Activated T-cell treated with anti-CD3 and anti-CD28 coated beads, Interleukin-2, amount 50 U/mL, for 1 hour (primary cell): ENCODE measurements around the gene MAPK12.

Experiments used
- DNase-seq: peaks from one replicate; pipeline ENCODE4 v3.0.0-alpha.2; 2020

The MAPK12 gene

DNA sequence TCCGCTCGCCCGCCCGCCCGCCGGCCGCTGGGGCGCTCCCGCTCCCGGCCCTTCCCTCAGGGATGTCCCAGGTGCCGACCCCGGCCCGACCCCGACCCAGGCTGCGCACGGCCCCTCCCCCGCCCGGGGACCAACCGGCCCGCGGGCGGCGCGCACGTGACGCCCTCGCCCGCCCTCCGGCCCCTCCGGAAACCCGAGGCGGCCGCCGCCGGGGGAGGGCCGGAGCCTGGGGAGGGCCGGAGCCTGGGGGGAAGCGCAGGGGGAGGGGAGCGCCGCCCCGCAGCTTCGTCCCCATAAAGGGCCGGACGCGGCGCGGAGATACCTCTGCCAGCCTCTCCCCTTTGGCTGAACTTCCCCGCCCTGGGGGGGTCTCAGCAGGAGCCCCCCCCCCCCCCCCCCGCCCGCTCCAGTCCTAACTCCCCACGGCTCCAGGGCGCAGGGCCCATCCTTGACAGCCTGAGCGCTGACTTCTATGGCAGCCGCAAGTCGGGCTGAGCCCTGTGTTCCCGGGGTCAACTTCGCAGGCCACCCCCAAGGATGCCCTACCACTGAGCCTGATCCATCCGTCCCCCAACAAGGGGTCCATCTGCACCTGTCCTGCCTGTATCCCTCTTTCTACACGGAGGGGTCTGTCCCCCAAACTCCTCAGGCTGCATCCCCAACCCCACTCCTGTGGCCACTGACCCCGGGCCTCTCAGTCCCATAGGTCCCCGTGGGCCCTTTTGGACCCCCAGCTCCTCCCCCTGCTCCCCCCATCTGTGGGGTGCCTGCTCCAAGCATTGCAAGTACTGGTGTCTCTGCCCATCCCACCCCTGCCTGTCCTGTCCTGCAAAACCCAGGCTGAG, at the start of gene MAPK12:
TSS of gene MAPK12 (minus strand) at position 69 of the 845 bp plus-strand sequence. CDS start 174 bp downstream, outside the sequence.
- no peak for DNase-seq

DNA sequence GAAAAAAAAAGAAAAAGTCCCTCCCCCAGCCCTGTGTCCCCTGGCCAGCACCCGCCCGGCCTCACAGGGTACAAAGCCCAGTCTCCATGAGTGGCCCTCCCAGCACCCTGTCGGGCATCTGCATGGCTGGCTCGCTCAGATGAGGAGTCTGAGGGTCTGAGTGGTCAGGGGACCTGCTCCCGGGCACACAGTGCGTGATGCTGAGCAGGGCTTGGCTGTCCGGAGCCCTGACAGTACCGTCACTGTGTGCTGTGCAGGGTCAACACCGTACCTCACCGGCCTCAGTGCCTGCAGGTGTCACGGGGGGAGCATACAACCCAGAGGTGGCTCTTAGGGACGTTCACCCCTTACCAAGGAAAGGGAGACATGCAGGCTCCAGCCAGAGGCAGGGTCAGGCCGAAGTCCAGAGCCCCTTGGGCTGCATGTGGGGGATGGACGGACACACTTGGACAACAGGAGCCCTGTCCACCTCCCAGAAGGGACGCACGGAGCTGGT, 49.5 kb upstream of the MAPK12 start:
- DNase-seq: no peak

DNA sequence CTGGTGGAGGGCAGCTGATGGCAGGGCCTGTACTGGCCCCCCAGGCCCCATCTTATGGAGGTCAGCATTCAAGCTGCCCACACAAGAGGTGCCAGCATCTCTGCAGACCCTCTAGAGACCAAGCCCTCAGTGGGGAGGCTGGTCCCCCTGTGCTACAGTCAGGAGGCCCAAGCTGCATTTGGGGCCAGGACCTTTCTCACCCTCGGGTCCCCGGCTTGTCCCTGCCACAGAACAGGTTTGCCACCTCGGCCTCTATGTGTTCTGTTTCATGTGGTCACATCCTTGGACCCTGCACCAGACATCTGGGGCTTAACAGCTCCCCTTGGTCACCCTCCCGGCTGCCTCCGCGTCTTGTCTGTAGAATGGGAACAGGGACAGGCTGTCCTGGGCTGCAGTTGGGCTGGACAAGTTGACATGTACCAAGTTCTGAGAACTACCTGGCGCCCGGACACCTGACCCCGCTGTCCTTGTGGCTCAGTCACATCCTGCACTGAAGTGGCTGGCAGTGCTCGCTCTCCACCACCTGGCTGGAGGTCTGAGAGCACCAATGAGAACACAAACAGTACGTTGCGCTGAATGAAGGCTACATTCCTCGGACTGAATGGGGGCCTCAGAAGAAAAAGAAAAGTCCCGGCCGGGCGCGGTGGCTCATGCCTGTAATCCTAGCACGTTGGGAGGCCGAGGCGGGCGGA, 48.7 kb upstream of the MAPK12 start:
- no peak for DNase-seq

DNA sequence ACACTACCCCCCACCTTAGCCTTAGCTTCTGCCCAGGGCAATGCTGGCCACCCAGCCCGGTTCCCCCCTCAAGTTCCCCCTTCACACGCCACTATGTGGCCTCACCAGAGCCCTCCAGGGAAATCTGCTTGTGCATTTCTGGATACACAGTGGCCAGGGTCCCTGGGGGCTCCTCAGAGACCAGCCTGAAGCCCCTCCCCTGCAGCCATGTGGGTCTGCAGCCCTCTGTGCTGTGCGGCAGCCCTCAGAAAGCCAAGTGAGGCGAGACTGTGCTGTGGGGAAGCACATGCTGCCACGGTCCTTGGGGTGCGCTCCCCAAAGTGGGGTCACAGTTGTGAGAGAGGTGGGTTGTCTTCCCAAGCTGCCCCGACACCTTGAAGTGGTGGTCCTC, 48.1 kb upstream of the MAPK12 start:
- DNase-seq: no peak

DNA sequence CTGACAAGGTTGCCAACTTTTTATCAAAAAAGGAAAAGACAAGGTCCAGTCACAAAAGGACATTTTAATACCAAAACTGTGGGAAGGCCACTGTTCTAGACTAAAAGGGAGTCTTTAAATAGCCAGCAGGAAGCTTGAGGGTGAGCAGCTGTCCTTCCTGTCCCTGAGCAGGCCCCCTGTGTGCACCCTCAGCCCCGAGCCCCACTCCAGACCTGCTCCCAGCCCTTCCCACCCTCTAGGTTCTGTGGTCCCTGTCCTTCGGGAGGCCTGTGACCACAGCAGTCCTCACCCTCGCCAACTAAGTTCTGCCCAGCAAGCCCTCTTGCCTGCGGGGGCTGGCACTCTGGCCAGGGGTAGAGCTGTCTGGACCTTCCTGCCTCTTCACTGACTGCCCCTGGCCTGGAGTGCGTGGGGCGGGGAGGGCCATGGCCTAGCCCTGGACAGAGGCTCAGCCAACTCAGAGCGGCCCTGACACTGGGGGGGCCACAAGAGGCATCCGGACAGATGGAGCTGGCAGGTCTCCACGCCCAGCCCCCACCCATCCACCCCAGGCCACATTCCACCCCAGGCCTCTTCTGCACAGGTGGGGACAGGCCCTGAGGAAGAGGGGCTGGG, 47.6 kb upstream of the MAPK12 start:
- DNase-seq: no peak

DNA sequence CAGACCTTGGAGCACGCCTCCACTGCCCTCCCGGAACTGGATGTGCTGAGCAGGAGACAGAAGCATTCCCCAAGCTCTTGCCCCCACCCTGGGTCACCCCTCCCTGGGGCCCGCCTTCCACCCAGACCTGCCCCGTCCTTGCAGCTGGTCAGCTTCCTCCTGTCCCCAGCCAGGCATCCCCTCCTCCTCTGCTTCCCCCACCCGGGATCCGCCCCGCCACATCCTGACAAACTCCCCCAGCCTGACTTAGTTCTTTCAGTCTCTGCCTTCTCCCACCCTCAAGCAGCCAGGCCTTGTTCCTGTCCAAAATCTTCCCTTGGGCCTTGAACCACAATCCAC, 47.1 kb upstream of the MAPK12 start:
- DNase-seq: no peak

DNA sequence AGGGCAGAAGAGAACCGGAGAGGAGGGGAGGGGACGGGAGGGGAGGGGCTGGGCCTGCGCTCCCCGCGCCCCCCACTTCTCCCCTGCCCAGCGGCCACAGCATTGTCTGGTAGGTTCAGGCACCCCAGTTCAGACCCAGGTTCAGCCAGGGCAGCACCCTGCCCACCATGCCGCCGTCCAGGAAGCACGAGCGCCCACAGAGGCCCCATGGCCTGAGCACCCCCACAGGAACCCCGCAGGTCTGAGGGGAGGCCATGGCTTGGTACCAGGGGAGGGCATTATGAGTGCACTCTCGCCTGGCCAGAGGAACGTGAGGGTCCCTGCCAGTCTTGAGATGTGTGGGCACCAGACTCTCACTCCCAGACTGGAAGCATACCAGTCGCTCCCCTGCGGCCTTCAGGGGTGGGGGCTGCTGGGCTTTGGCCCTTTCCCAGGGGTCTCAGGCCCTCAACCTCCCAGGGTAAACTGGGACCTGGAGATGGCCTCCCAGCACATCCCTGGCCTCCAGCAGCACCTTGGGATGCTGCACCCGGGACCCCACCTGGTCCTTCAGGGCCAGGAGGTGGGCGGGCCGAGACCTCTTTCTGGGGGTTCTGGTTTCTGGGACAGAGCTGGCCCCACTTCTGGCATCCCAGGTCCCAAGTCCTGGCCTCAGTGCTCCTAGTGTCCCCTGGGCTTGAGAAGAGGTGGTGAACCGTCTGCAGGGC, 46.6 kb upstream of the MAPK12 start:
- DNase-seq: no peak

- peak; percentile 53 for DNase-seq
Measured at GRCh38 chr22:50306753-50307749, 45.6 kb upstream of the MAPK12 start, which contains the start of gene PLXNB2. PLXNB2 (minus strand) TSS chr22:50307646; CDS start chr22:50290584, 17,062 bp downstream.

GRCh38 chr22:50305923-50306566, 44.6 kb upstream of the MAPK12 start:
- no peak for DNase-seq

- DNase-seq: no peak
Measured at GRCh38 chr22:50305393-50305922, 44.0 kb upstream of the MAPK12 start.

DNA sequence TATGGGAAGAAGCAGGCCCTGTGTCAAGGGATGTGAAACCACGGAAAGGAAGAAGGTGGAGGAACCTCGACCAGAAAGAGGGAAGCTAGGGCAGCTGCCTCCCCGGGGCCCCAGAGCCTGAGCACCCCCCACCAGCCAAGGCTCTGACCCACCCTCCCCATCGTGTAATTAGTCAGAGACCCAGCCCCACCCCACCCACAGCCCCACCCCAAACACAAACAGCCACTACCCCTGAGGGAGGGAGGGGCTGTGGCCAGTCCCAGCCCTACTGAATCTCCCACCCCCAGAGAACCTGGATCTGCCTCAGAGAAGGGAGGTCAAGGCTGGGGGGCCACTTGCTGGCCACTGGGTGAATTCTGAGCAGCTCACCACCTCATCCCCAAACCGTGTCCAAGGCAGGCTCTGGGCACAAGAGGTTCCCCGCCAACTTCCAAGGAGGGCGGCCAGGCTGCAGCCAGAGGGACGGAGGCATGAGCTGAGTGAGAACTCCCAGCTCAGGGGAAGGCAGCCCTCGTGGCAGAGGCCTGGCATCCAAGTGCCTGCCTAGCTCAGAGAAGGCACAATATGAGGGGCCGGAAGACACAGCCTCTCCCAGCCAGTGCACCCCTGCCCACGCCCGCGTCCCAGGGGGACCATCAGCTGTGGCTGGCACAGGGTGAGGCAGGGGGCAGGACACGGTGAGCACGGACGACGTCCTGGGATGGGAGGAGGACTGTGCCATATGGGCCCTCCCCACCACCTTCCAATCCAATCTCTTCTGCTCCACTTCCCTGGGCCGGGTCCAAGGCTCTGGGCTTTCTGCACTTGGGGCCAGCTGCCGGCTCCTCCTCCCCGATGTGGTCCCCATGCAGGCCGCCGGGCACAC, 43.3 kb upstream of the MAPK12 start:
- DNase-seq: no peak

DNA sequence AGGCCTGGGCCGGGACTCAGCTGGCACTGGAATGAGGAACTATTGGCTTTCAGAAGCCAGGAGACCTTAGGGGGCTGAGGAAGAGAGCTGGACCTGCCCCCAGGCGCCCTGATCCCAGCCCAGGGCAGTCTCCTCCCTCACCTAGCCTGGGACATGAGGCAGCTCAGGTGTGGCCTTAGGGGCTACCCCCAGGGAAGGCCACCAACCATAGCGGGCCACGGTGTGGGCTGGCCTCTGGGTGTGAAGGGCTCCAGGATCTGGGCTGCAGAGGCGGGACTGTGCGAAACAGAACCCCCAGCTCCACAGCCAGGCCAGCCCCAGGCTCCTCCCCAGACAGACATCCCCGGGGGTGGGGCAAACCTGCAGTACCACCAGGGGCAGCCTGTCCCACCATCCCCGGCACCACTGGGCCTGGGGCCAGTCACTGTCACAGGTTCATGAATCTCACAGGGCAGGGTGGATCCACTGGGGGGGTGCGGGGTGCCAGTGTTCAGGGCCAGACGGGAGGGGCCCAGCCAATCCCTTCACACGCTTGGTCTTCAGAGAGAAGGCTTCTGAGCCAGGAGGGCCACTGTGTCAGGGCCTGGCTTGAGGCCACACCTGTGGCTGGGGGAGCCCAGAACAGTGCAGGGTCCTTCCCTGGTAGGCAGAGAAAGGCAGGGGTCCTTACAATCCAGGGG, 42.5 kb upstream of the MAPK12 start:
- no peak for DNase-seq

DNA sequence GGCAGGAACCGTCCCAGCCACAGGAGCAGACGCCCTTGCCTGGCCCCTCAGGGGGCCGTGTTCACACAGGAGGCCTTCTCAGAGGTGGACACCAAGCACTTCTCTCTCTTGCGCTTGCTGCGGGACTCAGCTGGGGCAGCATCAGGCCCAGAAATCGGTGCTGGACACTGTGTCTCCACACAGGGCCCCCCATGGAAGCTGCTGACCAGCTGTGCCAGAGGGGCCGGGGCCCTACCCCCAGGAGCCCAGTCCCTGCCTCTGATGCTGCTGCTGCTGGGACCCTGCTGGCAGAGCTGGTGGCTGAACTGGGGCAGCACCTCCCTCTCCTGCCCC, 42.0 kb upstream of the MAPK12 start:
- no peak for DNase-seq

DNA sequence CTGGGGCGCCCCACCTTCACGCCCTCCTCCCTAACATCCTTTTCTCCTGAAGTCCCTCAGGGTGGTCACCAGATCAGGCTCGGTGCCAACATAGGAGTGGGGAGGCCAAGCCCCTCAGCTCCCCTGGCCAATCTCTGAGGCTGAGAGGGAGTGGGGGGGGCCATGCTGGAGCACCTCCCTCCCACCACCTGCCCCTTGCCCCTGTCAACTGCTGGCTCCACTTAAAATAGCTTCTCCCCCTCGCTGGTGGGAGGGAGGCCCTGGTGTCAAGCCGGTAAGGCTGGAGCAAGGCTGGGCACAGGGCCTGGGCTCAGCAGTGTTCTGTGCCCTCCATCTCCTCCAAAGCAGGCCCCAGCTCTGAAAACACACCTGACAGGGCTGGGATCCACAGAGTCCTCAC, 41.1 kb upstream of the MAPK12 start:
- DNase-seq: no peak

GRCh38 chr22:50302041-50302541, 40.6 kb upstream of the MAPK12 start:
- DNase-seq: no peak

- DNase-seq: no peak
Measured at GRCh38 chr22:50301581-50301991, 40.1 kb upstream of the MAPK12 start.

DNA sequence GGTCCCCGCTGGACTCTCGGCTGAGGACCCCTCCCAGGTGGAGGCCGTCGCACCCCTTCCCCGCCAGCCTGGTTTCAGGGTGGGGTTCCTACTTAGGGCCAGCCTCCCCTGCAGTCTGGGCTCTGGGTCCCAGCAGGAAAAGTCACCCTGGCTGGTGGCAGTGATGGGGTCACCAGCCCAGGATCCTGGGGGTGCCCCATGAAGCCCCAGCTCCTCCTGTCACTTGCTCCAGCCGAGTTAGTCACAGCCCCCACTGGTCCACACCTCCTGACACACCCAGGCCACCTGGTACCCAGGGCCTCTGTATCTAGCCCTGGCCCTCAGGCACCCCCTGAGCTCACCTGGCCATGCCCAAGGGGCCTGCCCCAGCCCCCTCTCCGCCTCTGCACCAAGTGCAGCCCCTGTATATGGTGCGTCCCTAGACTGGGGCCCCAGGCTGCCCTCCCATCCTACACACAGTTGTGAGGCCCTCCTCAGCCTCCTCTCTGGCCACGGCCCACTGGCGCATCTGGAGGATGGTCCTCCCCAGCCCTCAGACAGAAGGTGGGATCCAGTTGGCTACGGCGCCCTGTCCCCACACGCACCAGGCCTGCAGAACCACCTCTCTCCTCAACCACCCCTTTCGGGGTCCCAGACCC, 39.3 kb upstream of the MAPK12 start:
- no peak for DNase-seq

DNA sequence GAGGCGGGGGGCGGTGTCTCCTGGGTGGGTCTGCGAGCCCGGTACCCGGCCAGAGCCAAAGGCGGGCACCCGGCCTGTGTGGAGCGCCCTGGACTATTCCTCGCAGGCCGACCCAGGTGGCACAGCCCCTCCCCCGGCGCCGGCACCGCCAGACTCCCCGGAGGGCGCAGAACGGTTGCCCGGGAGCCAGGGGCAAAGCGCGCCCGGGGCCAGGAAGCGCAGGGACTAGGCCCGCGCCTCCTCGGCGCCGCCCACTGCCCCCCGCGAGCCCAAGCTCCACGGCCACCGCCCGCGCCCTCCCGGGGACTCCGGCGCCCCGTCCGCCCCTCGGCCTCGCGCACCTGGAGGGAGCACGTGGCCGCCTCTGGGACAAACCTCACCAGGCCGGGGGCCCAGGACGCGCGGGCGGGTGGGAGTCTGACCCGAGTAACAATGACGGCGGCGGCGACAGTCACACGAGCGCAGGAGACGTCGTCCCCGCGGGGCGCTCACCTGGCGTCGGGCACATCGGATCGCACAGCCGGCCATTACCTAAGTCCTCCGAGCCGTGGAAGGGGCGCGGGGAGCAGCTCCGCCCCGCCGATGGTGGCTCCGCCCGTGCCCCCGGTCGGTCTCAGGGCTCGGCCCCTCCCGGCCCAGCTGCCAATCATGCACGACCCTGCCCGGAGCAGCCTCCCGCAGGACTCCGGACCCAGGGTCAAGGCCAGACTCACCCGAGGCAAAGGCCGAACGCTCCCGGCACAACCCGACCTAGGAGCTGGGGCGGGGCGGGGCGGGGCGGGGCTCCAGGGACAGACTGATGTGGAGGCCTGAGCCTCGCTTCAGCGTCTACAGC, 38.5 kb upstream of the MAPK12 start:
- DNase-seq: no peak
